Pulmonary artery endothelial cell (primary cell): ENCODE measurements around the gene GPR12. TPM values are rescaled to one million over a fixed set of nuclear protein-coding genes. Genes with fewer than 3 reads are reported as not detected.
"Not testable (repeated sequence)": the region's sequence is repeated elsewhere in the genome, so short reads cannot be mapped to it uniquely, and the experiment has no call there.

Experiments
- DNase-seq: peaks from one replicate; pipeline ENCODE4 v3.0.0-alpha.2; 2011; ENCODE audit warnings: low read depth, low spot score
- total RNA-seq: library from RNA; depleted of rRNA; stranded (reverse); fragments of >200 nt; gene quantifications from 2 replicates; pipeline ENCODE4 v1.2.3, GENCODE V29; 2014

GPR12 gene
- total RNA-seq, 1 donor from 2014 or later: not detected

- DNase-seq: no peak
These were observed 11.3 kb downstream of the GPR12 start for GRCh38 chr13:26749285-26749684.

DNA sequence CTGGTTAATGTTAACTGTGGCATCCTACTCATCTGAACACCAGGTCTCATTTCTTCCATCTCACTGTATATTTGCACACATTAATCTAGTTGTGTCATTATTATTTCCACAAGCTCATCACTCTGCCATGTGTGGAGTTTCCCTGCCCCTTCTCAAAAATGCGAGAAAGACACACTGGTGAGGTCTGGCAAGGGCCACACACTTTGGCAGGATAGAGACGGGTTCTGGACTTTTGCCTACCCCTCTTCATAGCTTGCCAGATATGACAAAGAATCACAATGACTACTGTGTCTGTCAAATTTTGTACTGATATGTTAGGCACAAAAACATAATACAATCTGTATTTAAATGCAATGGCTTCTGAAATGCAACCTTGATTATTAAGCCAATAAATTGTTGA is 12.9 kb downstream of the GPR12 start:
- DNase-seq: no peak

DNA sequence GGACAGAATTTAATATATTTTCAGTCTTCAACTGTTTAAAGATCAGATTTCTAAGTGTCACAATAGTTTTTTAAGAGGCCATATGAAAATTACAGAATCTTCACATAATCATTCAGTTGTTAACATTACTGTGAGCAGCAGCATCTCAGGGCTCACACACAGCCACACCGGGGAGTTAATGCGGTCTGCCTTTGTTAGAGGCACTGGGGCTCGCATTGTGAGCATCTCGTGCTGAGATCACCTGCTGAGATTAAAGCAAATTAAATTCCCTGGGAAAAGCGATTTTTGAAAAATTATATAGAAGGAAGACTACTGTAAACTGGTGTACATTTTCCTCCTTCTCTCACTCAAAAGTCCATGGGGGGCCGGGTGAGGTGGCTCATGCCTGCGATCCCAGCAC is 16.6 kb downstream of the GPR12 start:
- DNase-seq: no peak

DNA sequence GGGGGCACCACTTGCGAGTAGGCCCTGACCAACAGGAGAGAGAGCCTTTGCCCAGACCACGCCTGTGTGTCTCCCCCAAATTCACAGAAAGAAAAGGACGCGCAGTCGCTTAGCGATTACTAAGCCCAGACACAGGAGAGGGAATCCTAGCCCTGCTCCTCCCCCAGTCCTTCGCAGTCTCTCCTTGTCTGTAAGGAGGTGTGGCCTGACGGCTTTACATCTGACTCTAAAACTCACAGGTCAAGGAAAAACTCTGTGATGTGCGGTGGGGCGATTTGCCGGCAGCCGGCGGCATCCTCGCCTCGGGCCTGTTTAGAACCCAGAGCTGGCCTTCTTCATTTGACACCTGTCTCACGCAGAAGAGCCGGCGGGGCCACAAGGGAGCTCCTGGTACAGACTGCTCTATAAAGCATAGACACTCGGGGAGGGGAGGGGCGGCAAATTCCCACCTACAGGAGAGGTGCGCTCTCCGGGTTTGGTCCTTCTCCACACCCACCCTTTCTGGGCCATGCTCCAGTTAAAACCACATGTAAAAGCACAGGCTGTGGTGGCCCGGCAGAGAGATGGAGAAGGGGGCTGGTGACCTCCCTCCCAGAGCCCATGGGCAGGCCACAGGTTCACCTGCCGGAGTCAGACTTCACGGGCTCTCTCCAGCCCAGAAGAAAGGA is 17.8 kb downstream of the GPR12 start:
- DNase-seq: no peak

DNA sequence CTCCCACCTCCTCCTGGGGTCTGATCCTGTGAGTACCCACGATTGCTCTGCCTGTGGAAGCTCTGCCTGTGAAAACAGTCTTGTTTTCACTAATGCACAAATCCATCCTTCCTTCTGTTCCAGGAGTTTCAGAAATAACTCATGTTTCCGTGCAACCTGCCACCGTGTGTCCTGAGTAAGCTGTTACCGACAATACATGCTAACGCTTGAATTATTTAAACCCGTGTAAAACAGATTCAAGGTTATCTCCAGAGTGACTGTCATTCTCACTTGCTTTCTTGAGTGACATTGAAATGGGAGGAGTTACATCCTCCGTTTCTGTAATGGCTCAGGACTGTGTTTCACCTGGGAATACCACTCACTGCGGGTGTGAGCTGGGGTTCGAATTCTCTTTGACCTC is 24.9 kb downstream of the GPR12 start:
- no peak for DNase-seq

DNA sequence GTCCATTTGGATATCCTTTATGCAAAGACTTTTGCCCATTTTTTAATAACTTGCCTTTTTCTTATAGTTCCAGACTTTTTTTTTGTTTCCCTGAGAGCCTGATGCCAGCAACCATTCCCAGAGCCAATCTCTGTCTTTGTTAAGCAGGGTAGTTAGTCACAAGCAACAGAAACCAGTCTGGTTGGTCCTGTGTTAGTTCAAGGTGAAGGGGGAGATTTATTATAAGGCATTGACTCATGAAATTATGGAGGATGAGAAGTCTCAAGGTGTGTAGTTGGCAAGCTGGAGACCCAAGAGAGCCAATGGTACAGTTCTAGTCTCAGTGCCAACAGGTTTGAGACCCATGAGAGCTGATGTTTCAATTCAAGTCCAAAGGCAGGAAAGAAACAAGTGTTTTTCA is 33.0 kb downstream of the GPR12 start:
- DNase-seq: no peak

DNA sequence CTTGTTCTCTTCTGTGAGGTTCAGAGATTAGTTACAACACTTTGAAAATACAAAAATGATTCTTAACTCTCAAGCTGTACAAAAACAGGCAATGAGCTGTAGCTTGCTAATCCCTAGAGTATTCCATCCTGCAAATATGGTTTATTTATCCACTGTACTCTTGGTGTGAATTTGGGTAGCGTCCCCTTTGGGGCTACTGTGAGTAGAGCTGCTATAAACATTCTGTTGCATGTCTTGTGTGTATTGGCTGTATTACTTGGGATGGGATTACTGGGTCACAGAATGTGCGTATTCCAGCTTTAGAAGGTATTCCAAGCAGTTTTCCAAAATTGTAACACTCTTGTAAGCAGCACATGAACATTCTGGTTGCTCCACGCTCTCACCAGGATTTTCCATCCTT is 33.5 kb downstream of the GPR12 start:
- no peak for DNase-seq

DNA sequence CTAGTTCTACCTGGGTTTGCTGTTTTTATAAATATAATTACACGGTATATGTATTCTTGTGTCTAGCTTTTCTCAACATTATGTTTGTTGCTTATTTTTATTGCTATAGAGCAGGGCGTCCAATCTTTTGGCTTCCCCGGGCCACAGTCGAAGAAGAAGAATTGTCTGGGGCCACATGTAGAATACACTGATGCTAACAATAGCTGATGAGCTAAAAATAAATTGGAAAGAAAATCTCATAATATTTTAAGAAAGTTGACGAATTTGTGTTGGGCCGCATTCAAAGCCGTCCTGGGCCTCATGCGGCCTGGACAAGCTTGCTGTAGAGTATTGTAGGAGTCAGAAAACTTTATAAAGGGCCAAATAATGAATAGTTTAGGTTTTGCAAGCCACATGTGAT is 33.9 kb downstream of the GPR12 start:
- no peak for DNase-seq

DNA sequence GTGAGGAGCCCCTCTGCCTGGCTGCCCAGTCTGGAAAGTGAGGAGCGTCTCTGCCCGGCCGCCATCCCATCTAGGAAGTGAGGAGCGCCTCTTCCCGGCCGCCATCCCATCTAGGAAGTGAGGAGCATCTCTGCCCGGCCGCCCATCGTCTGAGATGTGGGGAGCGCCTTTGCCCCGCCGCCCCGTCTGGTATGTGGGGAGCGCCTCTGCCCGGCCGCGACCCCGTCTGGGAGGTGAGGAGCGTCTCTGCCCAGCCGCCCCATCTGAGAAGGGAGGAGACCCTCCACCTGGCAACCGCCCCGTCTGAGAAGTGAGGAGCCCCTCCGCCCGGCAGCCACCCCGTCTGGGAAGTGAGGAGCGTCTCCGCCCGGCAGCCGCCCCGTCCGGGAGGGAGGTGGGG is 37.0 kb downstream of the GPR12 start:
- not testable (repeated sequence) for DNase-seq

- no peak for DNase-seq
These were observed 38.3 kb downstream of the GPR12 start for GRCh38 chr13:26722321-26722720.

GRCh38 chr13:26721251-26722121 is 39.1 kb downstream of the GPR12 start:
- no peak for DNase-seq

- DNase-seq: peak; percentile 54
These were observed 41.1 kb downstream of the GPR12 start for GRCh38 chr13:26719356-26719945.

- no peak for DNase-seq
These were observed 41.7 kb downstream of the GPR12 start for GRCh38 chr13:26718872-26719271.

GRCh38 chr13:26718146-26718545 is 42.4 kb downstream of the GPR12 start:
- DNase-seq: no peak

GRCh38 chr13:26716984-26717383 is 43.6 kb downstream of the GPR12 start:
- DNase-seq: no peak

- no peak for DNase-seq
These were observed 47.2 kb downstream of the GPR12 start for GRCh38 chr13:26713341-26713740.

GRCh38 chr13:26711211-26711610 is 49.4 kb downstream of the GPR12 start:
- DNase-seq: no peak

DNA sequence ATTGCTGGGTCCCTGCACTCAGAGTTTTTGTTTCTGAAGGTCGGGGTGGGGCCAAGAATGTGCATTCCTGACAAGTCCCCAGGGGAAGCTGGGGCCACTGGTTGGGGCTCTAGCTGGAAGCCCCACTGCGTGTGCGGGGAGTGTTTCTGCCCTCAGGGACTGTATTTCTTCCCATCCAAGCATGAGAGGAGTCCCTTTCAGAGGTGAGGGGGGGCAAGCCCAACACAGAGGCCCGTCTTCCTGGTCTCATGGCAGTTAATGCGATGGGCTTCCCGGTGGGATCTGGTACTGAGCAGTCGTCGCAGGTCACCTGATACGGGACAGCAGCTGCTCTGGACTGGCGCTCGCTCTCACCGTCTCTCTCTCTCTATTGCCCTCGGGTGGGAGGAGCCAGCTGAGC is 50.4 kb downstream of the GPR12 start:
- no peak for DNase-seq

GRCh38 chr13:26709461-26709860 is 51.1 kb downstream of the GPR12 start:
- DNase-seq: no peak

DNA sequence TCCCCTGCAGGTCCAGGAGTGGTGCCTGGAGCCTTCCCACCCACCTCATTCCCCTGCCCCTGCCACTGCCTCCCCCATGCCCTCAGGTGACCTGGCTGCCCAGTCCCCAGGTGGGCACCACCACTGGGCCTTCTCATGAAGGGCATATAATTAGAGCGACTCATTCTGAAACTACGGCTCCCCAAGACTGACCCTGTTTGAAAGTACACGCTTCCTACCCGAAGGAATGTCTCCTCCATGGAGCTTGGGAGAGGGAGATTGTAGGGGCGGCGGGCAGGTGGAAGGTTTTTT is 52.6 kb downstream of the GPR12 start:
- no peak for DNase-seq

DNA sequence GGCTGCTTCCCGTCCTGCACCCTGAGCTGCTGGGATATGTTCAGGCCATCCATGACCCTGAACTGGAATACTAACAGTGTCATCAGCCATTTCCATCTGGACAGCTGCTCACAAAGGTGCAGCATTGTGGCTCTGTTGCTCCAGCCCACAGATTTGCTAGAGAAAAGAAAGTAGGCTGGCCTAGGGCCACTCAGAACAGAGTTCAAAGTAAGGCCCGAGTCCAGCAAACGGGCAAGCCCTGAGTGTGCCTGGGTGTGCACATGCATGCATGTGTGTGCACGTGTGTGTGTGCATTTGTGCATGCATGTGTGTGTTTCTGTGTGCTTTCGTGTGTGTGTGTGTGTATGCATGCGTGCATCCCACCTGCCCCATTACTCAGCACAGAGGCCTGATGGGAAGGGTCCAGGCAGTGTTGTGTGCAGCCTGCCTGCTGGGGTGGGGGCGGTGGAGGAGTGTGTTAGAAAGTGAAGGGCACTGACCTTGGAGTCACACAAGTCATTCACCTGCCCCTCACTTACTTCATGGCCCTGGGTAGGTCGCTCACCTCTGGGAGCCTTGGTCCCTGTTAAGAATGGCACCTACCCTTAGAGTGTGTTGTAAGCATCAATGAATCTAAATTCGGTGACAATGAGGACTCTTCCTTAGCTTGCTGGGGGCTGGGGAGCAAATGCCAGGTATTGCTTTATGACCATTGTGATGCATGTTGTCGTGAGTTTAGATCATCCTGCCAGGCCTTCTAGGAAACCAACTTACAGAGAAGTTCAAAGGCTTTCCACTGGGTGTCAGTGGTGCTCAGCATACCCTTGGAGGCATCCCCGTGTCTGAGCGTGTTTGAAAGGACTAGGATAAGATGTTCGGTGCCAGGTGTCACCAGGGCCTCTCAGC is 53.2 kb downstream of the GPR12 start:
- no peak for DNase-seq

DNA sequence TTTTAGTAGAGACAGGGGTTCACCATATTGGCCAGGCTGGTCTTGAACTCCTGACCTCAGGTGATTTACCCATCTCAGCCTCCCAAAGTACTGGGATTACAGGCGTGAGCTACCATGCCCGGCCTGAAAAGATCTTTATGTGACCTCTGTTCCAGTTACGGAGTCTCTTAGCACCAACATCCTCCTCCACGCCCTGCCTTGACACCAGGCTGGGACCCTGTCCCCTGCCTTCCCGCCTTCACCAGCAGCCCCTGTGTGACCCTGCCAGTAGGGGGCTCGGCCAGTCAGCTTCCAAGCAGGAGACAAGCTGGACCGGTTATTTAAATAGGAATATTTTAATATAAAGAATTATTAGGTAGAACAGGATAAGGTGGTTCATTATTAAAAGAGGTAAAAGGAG is 54.2 kb downstream of the GPR12 start:
- DNase-seq: no peak
